ENCODE results near the gene KRT77. TPM values are rescaled to one million over a fixed set of nuclear protein-coding genes. Genes with fewer than 3 reads are reported as not detected.
A peak's percentile ranks its signal among the peaks of the same experiment; 100 is the strongest.

Gene KRT77
- polyA plus RNA-seq, 3 donors: not detected

GRCh38 chr12:52739963-52740362, 36.6 kb upstream of the KRT77 start:
- peak overlapping the region in 1 of 2 donors; percentile 31 for H3K4me3 Mint-ChIP-seq
- no peak overlapping the region for H3K4me3 ChIP-seq (replicated peaks in 1 of 3; ENCODE audit: low read depth in 2 of 3, low read length in 3 of 3)
- H3K79me2 ChIP-seq (ENCODE audit: insufficient read depth, low read length): no peaks in the 10 kb centered on the region
- H3K27ac ChIP-seq (ENCODE audit: low read depth in 1 of 2, low read length in 2 of 2): no peak overlapping the region
- no peak overlapping the region for H2AFZ ChIP-seq (ENCODE audit: insufficient read depth, low read depth, low read length, poor library complexity, severe bottlenecking)
- H3K36me3 ChIP-seq (replicated peaks in 1 of 2; ENCODE audit: control insufficient read depth in 1 of 2, insufficient read depth in 2 of 2, low read length in 2 of 2): no peaks in the 10 kb centered on the region
- no peak overlapping the region for H3K4me2 ChIP-seq (replicated peaks; ENCODE audit: extremely low read depth, low read length, poor library complexity, severe bottlenecking)
- no peak for TF ChIP-seq CTCF (IDR thresholded peaks at IDR 0.05)
- no peaks in the 10 kb centered on the region for H4K20me1 ChIP-seq (ENCODE audit: insufficient read depth, low read length)
- H3K4me1 ChIP-seq (ENCODE audit: control insufficient read depth in 1 of 2, insufficient read depth in 2 of 2, low read length in 2 of 2): no peaks in the 10 kb centered on the region
- no peaks in the 10 kb centered on the region for H3K27me3 ChIP-seq (ENCODE audit: control insufficient read depth in 2 of 2, insufficient read depth in 2 of 2, low read length in 2 of 2)
- H3K9me3 Mint-ChIP-seq: peaks cover 0 to 2% (median 0%) of the 10 kb centered on the region in 7 donors
- H3K27me3 Mint-ChIP-seq (ENCODE audit: low read depth in 3 of 3): peaks cover 0 to 12% (median 6%) of the 10 kb centered on the region in 3 donors
- DNase-seq: no peak
- H3K27ac Mint-ChIP-seq: no peak overlapping the region
- H3K9me3 ChIP-seq (replicated peaks in 1 of 2; ENCODE audit: control insufficient read depth in 1 of 2, insufficient read depth in 1 of 2, low read length in 2 of 2): no peaks in the 10 kb centered on the region
- H3K36me3 Mint-ChIP-seq: no peaks in the 10 kb centered on the region
- intact Hi-C loops (cut with micrococcal nuclease): no loop called here
- H3K9ac ChIP-seq (ENCODE audit: insufficient read depth, low read length, poor library complexity, severe bottlenecking): no peak overlapping the region
- H3K4me1 Mint-ChIP-seq: no peaks in the 10 kb centered on the region

GRCh38 chr12:52735816-52736632, 32.7 kb upstream of the KRT77 start:
- 82% methylated on average over 5 of the region's 5 CpGs for WGBS (ENCODE audit: insufficient coverage)
- H3K4me2 ChIP-seq (replicated peaks; ENCODE audit: extremely low read depth, low read length, poor library complexity, severe bottlenecking): no peak overlapping the region
- no peaks in the 10 kb centered on the region for H3K79me2 ChIP-seq (ENCODE audit: insufficient read depth, low read length)
- Mint-ChIP-seq H3K4me3 (no peak overlapping the region), H3K27ac (no peak overlapping the region), H3K36me3 (no peaks in the 10 kb centered on the region), H3K27me3 (ENCODE audit: low read depth in 3 of 3) (peaks cover 5 to 7% (median 7%) of the 10 kb centered on the region in 3 donors), H3K9me3 (peaks cover 0 to 7% (median 0%) of the 10 kb centered on the region in 7 donors), H3K4me1 (no peaks in the 10 kb centered on the region)
- H2AFZ ChIP-seq (ENCODE audit: insufficient read depth, low read depth, low read length, poor library complexity, severe bottlenecking): no peak overlapping the region
- H3K4me1 ChIP-seq (ENCODE audit: control insufficient read depth in 1 of 2, insufficient read depth in 2 of 2, low read length in 2 of 2): no peaks in the 10 kb centered on the region
- intact Hi-C loops (cut with micrococcal nuclease): no loop called here
- no peak for DNase-seq
- no peak for TF ChIP-seq CTCF (IDR thresholded peaks at IDR 0.05)
- H3K36me3 ChIP-seq (replicated peaks in 1 of 2; ENCODE audit: control insufficient read depth in 1 of 2, insufficient read depth in 2 of 2, low read length in 2 of 2): no peaks in the 10 kb centered on the region
- H3K27ac ChIP-seq (ENCODE audit: low read depth in 1 of 2, low read length in 2 of 2): no peak overlapping the region
- H3K9ac ChIP-seq (ENCODE audit: insufficient read depth, low read length, poor library complexity, severe bottlenecking): no peak overlapping the region
- no peak overlapping the region for H3K4me3 ChIP-seq (replicated peaks in 1 of 3; ENCODE audit: low read depth in 2 of 3, low read length in 3 of 3)
- no peaks in the 10 kb centered on the region for H4K20me1 ChIP-seq (ENCODE audit: insufficient read depth, low read length)
- H3K27me3 ChIP-seq (ENCODE audit: control insufficient read depth in 2 of 2, insufficient read depth in 2 of 2, low read length in 2 of 2): no peaks in the 10 kb centered on the region
- no peaks in the 10 kb centered on the region for H3K9me3 ChIP-seq (replicated peaks in 1 of 2; ENCODE audit: control insufficient read depth in 1 of 2, insufficient read depth in 1 of 2, low read length in 2 of 2)

Measured in CD14-positive monocyte (primary cell).